Neural progenitor cell (in vitro differentiated cells): ENCODE measurements around the gene RAB6B. TPM values are rescaled to one million over a fixed set of nuclear protein-coding genes. Genes with fewer than 3 reads are reported as not detected.

Experiments used
- DNase-seq: peaks from one replicate; pipeline ENCODE4 v3.0.0-alpha.2; 2016; ENCODE audit warnings: low spot score
- H2AFZ ChIP-seq: fragments of 200-600 bp; sonication (generic); replicated peaks from 2 replicates; pipeline ENCODE4 v1.6.1; 2016; ENCODE audit warnings: antibody characterized with exemption
- H3F3A ChIP-seq: fragments of 200-600 bp; sonication (generic); 2 replicates; pipeline ENCODE4 v1.6.1; 2016; ENCODE audit warnings: antibody characterized with exemption, low read depth
- H3K27ac ChIP-seq: fragments of 200-600 bp; sonication (generic); 2 replicates; pipeline ENCODE4 v1.5.1; 2016; ENCODE audit warnings: mild to moderate bottlenecking
- H3K27me3 ChIP-seq: fragments of 200-600 bp; sonication (generic); 2 replicates; pipeline ENCODE4 v1.6.1; 2016; ENCODE audit warnings: mild to moderate bottlenecking, moderate library complexity
- H3K36me3 ChIP-seq: fragments of 200-600 bp; sonication (generic); 2 replicates; pipeline ENCODE4 v1.5.1; 2016
- H3K4me1 ChIP-seq: fragments of 200-600 bp; sonication (generic); 2 replicates; pipeline ENCODE4 v1.6.1; 2016; ENCODE audit warnings: mixed run types
- H3K4me2 ChIP-seq: fragments of 200-600 bp; sonication (generic); 2 replicates; pipeline ENCODE4 v1.6.1; 2016
- H3K4me3 ChIP-seq: fragments of 200-600 bp; sonication (generic); 2 replicates; pipeline ENCODE4 v1.5.1; 2016
- H3K79me2 ChIP-seq: fragments of 200-600 bp; sonication (generic); 2 replicates; pipeline ENCODE4 v1.6.1; 2016; ENCODE audit warnings: low read depth
- H3K9ac ChIP-seq: fragments of 200-600 bp; sonication (generic); 2 replicates; pipeline ENCODE4 v1.6.1; 2016
- H3K9me3 ChIP-seq: fragments of 200-600 bp; sonication (generic); 2 replicates; pipeline ENCODE4 v1.5.1; 2016; ENCODE audit warnings: low read depth
- H4K20me1 ChIP-seq: fragments of 200-600 bp; sonication (generic); 2 replicates; pipeline ENCODE4 v1.6.1; 2016; ENCODE audit warnings: low read depth
- H3K27ac Mint-ChIP-seq: 3 replicates; pipeline ENCODE4 v1.8.0; 2021; ENCODE audit warnings: mixed read lengths
- H3K27me3 Mint-ChIP-seq: 2 replicates; pipeline ENCODE4 v1.8.0; 2022; ENCODE audit warnings: low read depth, mild to moderate bottlenecking, inconsistent platforms, moderate library complexity, mixed read lengths; ENCODE audit not compliant: insufficient read depth
- H3K36me3 Mint-ChIP-seq: 3 replicates; pipeline ENCODE4 v1.8.0; 2021; ENCODE audit warnings: mixed read lengths
- H3K4me1 Mint-ChIP-seq: 3 replicates; pipeline ENCODE4 v1.8.0; 2021; ENCODE audit warnings: mixed read lengths
- H3K4me3 Mint-ChIP-seq: 3 replicates; pipeline ENCODE4 v1.8.0; 2021; ENCODE audit warnings: mild to moderate bottlenecking, moderate library complexity, mixed read lengths
- H3K9me3 Mint-ChIP-seq: 3 replicates; pipeline ENCODE4 v1.8.0; 2020; ENCODE audit warnings: mixed read lengths
- CTCF ChIP-seq: fragments of 200-600 bp; sonication (generic); IDR thresholded peaks from 2 replicates; pipeline ENCODE4 v1.5.1; 2017; ENCODE audit warnings: antibody characterized with exemption, mild to moderate bottlenecking
- EZH2 ChIP-seq: fragments of 200-600 bp; sonication (generic); IDR thresholded peaks from 2 replicates; pipeline ENCODE4 v1.6.1; 2017; ENCODE audit warnings: antibody characterized with exemption, mild to moderate bottlenecking, moderate library complexity
- EZH2phosphoT487 ChIP-seq: fragments of 200-600 bp; sonication (generic); IDR thresholded peaks from 2 replicates; pipeline ENCODE4 v1.6.1; 2017; ENCODE audit warnings: antibody characterized with exemption
- total RNA-seq: library from RNA; depleted of rRNA; stranded (reverse); fragments of >200 nt; gene quantifications from 2 replicates; pipeline ENCODE4 v1.2.3, GENCODE V29; 2015; ENCODE audit warnings: low replicate concordance

Gene RAB6B
- total RNA-seq, 1 donor from 2014 or later, result 7.7 TPM

GRCh38 chr3:133788024-133788423, 107.7 kb downstream of the RAB6B start:
- Histone ChIP-seq H3K4me2 (no peak overlapping the region), H3F3A (no peaks in the 10 kb centered on the region), H4K20me1 (no peaks in the 10 kb centered on the region), H3K27ac (no peak overlapping the region), H3K9ac (no peak overlapping the region), H3K79me2 (no peaks in the 10 kb centered on the region), H3K4me3 (no peak overlapping the region), H3K27me3 (no peaks in the 10 kb centered on the region), H2AFZ (no peak overlapping the region), H3K36me3 (peaks cover 9% of the 10 kb centered on the region), H3K9me3 (peaks cover 24% of the 10 kb centered on the region), H3K4me1 (no peaks in the 10 kb centered on the region)
- no peak for TF ChIP-seq EZH2phosphoT487
- TF ChIP-seq CTCF, result no peak
- TF ChIP-seq EZH2, result no peak
- Mint-ChIP-seq H3K27ac (no peak overlapping the region), H3K9me3 (peaks cover 22% of the 10 kb centered on the region), H3K27me3 (no peaks in the 10 kb centered on the region), H3K4me1 (no peaks in the 10 kb centered on the region), H3K36me3 (no peaks in the 10 kb centered on the region), H3K4me3 (no peak overlapping the region)
- DNase-seq, result no peak

GRCh38 chr3:133783762-133784161, 111.9 kb downstream of the RAB6B start:
- Histone ChIP-seq H3K27me3 (no peaks in the 10 kb centered on the region), H3F3A (no peaks in the 10 kb centered on the region), H3K27ac (no peak overlapping the region), H3K9me3 (no peaks in the 10 kb centered on the region), H3K36me3 (no peaks in the 10 kb centered on the region), H3K79me2 (no peaks in the 10 kb centered on the region), H2AFZ (no peak overlapping the region), H3K4me3 (no peak overlapping the region), H3K9ac (no peak overlapping the region), H3K4me1 (no peaks in the 10 kb centered on the region), H3K4me2 (no peak overlapping the region), H4K20me1 (no peaks in the 10 kb centered on the region)
- no peaks in the 10 kb centered on the region for H3K4me1 Mint-ChIP-seq
- no peak overlapping the region for H3K27ac Mint-ChIP-seq
- peaks cover 4% of the 10 kb centered on the region for H3K9me3 Mint-ChIP-seq
- no peaks in the 10 kb centered on the region for H3K27me3 Mint-ChIP-seq
- H3K4me3 Mint-ChIP-seq, result no peak overlapping the region
- TF ChIP-seq EZH2, result no peak
- TF ChIP-seq EZH2phosphoT487, result no peak
- TF ChIP-seq CTCF, result no peak
- no peak for DNase-seq
- no peaks in the 10 kb centered on the region for H3K36me3 Mint-ChIP-seq

DNA sequence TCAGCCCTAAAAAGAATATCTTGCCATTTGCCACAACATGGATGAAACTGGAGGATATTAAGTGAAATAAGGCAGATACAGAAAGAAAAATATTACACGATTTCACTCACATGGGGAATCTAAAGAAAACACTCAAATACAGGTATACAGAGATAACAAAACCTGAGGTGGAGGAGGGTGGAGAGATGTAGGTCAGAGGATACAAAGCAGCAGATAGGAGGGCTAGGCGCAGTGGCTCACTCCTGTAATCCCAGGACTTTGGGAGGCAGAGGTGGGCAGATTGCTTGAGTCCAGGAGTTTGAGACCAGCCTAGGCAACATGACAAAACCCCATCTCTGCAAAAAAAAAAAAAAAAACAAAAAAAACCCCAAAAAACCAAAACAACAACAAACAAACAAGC, 113.2 kb downstream of the RAB6B start:
- H2AFZ ChIP-seq, result no peak overlapping the region
- H3K27ac ChIP-seq, result no peak overlapping the region
- no peaks in the 10 kb centered on the region for H3F3A ChIP-seq
- H3K27me3 ChIP-seq, result no peaks in the 10 kb centered on the region
- Mint-ChIP-seq H3K27me3 (no peaks in the 10 kb centered on the region), H3K27ac (no peak overlapping the region), H3K4me1 (no peaks in the 10 kb centered on the region), H3K36me3 (no peaks in the 10 kb centered on the region), H3K4me3 (no peak overlapping the region), H3K9me3 (peaks cover 4% of the 10 kb centered on the region)
- no peaks in the 10 kb centered on the region for H3K36me3 ChIP-seq
- TF ChIP-seq CTCF, result no peak
- TF ChIP-seq EZH2, result no peak
- no peak for TF ChIP-seq EZH2phosphoT487
- no peaks in the 10 kb centered on the region for H3K4me1 ChIP-seq
- H3K9me3 ChIP-seq, result no peaks in the 10 kb centered on the region
- no peak overlapping the region for H3K4me3 ChIP-seq
- no peak overlapping the region for H3K4me2 ChIP-seq
- no peaks in the 10 kb centered on the region for H4K20me1 ChIP-seq
- DNase-seq, result no peak
- no peak overlapping the region for H3K9ac ChIP-seq
- no peaks in the 10 kb centered on the region for H3K79me2 ChIP-seq
